ENCODE data around the gene ATP8B2. TPM values are rescaled to one million over a fixed set of nuclear protein-coding genes. Genes with fewer than 3 reads are reported as not detected.
"Not testable (repeated sequence)": the region's sequence is repeated elsewhere in the genome, so short reads cannot be mapped to it uniquely, and the experiment has no call there.

Gene ATP8B2
- total RNA-seq, 1 donor from 2014 or later: 50.1 TPM

- DNase-seq (ENCODE audit: low spot score); H3K9me3 Mint-ChIP-seq; H3K4me3 Mint-ChIP-seq; H3K27ac Mint-ChIP-seq; intact Hi-C loops (cut with micrococcal nuclease); H3K36me3 Mint-ChIP-seq (ENCODE audit: low read depth); H3K27me3 Mint-ChIP-seq (ENCODE audit: insufficient read depth): not testable (repeated sequence)
- H3K4me1 Mint-ChIP-seq (ENCODE audit: low read depth): peaks cover 12% of the 10 kb centered on the region
Measured at GRCh38 chr1:154312229-154313065, 12.9 kb upstream of the ATP8B2 start.

- H3K4me1 Mint-ChIP-seq (ENCODE audit: low read depth): peaks cover 6% of the 10 kb centered on the region
- no peak for DNase-seq (ENCODE audit: low spot score)
- peaks cover 15% of the 10 kb centered on the region for H3K9me3 Mint-ChIP-seq
- no peak overlapping the region for H3K27ac Mint-ChIP-seq
- H3K4me3 Mint-ChIP-seq: no peak overlapping the region
- peaks cover 11% of the 10 kb centered on the region for H3K27me3 Mint-ChIP-seq (ENCODE audit: insufficient read depth)
- intact Hi-C loops (cut with micrococcal nuclease): no loop called here
- H3K36me3 Mint-ChIP-seq (ENCODE audit: low read depth): no peaks in the 10 kb centered on the region
Measured at GRCh38 chr1:154313066-154313356, 12.3 kb upstream of the ATP8B2 start.

- H3K27ac Mint-ChIP-seq; H3K4me1 Mint-ChIP-seq (ENCODE audit: low read depth); H3K36me3 Mint-ChIP-seq (ENCODE audit: low read depth); H3K4me3 Mint-ChIP-seq; DNase-seq (ENCODE audit: low spot score); intact Hi-C loops (cut with micrococcal nuclease): not testable (repeated sequence)
- peaks cover 19% of the 10 kb centered on the region for H3K9me3 Mint-ChIP-seq
- H3K27me3 Mint-ChIP-seq (ENCODE audit: insufficient read depth): peaks cover 15% of the 10 kb centered on the region
Measured at GRCh38 chr1:154314226-154314625, 11.1 kb upstream of the ATP8B2 start.

GRCh38 chr1:154316704-154317103 lies 8.6 kb upstream of the ATP8B2 start:
- H3K9me3 Mint-ChIP-seq: peaks cover 19% of the 10 kb centered on the region
- H3K4me3 Mint-ChIP-seq: no peak overlapping the region
- no peak overlapping the region for H3K27ac Mint-ChIP-seq
- no peaks in the 10 kb centered on the region for H3K36me3 Mint-ChIP-seq (ENCODE audit: low read depth)
- H3K4me1 Mint-ChIP-seq (ENCODE audit: low read depth): no peaks in the 10 kb centered on the region
- intact Hi-C loops (cut with micrococcal nuclease): no loop called here
- DNase-seq (ENCODE audit: low spot score): no peak
- H3K27me3 Mint-ChIP-seq (ENCODE audit: insufficient read depth): peaks cover 20% of the 10 kb centered on the region

- Mint-ChIP-seq H3K27me3 (ENCODE audit: insufficient read depth) (peaks cover 34% of the 10 kb centered on the region), H3K9me3 (peaks cover 19% of the 10 kb centered on the region)
- DNase-seq (ENCODE audit: low spot score): no peak
Measured at GRCh38 chr1:154318386-154318785, 6.9 kb upstream of the ATP8B2 start.

GRCh38 chr1:154320882-154321608 lies 4.3 kb upstream of the ATP8B2 start, which contains the start of gene AQP10:
AQP10 (plus strand) TSS chr1:154321093; CDS start chr1:154321156, 63 bp downstream.
- intact Hi-C loops (cut with micrococcal nuclease): loop anchor here (10.0 kb wide), 1 partner anchor 764 kb away; no protein-coding TSS in a partner anchor
- no peak for DNase-seq (ENCODE audit: low spot score)
- Mint-ChIP-seq H3K4me1 (ENCODE audit: low read depth) (peaks cover 4% of the 10 kb centered on the region), H3K27ac (no peak within 1 kb of the TSS), H3K9me3 (peaks cover 19% of the 10 kb centered on the region), H3K27me3 (ENCODE audit: insufficient read depth) (peaks cover 34% of the 10 kb centered on the region), H3K4me3 (no peak within 1 kb of the TSS), H3K36me3 (ENCODE audit: low read depth) (no peaks in the 10 kb centered on the region)

More at GRCh38 chr1:154318386-154318785, 6.9 kb upstream of the ATP8B2 start:
- Mint-ChIP-seq H3K4me3 (no peak overlapping the region), H3K36me3 (ENCODE audit: low read depth) (no peaks in the 10 kb centered on the region), H3K4me1 (ENCODE audit: low read depth) (no peaks in the 10 kb centered on the region), H3K27ac (no peak overlapping the region)
- intact Hi-C loops (cut with micrococcal nuclease): no loop called here

GRCh38 chr1:154321609-154321934 lies 3.8 kb upstream of the ATP8B2 start:
- H3K9me3 Mint-ChIP-seq: peaks cover 16% of the 10 kb centered on the region
- not testable (repeated sequence) for H3K36me3 Mint-ChIP-seq (ENCODE audit: low read depth); DNase-seq (ENCODE audit: low spot score); H3K27ac Mint-ChIP-seq; H3K4me3 Mint-ChIP-seq; H3K4me1 Mint-ChIP-seq (ENCODE audit: low read depth)
- peaks cover 32% of the 10 kb centered on the region for H3K27me3 Mint-ChIP-seq (ENCODE audit: insufficient read depth)
- intact Hi-C loops (cut with micrococcal nuclease): loop anchor here (10.0 kb wide), 1 partner anchor 763 kb away; no protein-coding TSS in a partner anchor

GRCh38 chr1:154323493-154323892 lies 1.8 kb upstream of the ATP8B2 start:
- DNase-seq (ENCODE audit: low spot score): no peak
- no peak overlapping the region for H3K27ac Mint-ChIP-seq
- intact Hi-C loops (cut with micrococcal nuclease): loop anchor here (10.0 kb wide), 1 partner anchor 761 kb away; no protein-coding TSS in a partner anchor
- H3K36me3 Mint-ChIP-seq (ENCODE audit: low read depth): no peaks in the 10 kb centered on the region
- no peak overlapping the region for H3K4me3 Mint-ChIP-seq
- H3K4me1 Mint-ChIP-seq (ENCODE audit: low read depth): peaks cover 25% of the 10 kb centered on the region
- H3K27me3 Mint-ChIP-seq (ENCODE audit: insufficient read depth): peaks cover 21% of the 10 kb centered on the region
- no peaks in the 10 kb centered on the region for H3K9me3 Mint-ChIP-seq

- no peak for DNase-seq (ENCODE audit: low spot score)
- H3K4me1 Mint-ChIP-seq (ENCODE audit: low read depth): peaks cover 28% of the 10 kb centered on the region
- H3K27me3 Mint-ChIP-seq (ENCODE audit: insufficient read depth): peaks cover 22% of the 10 kb centered on the region
- intact Hi-C loops (cut with micrococcal nuclease): loop anchor here (1.0 to 10.0 kb wide), 3 partner anchors 11 to 761 kb away; partner anchors contain the start of gene HAX1
- H3K9me3 Mint-ChIP-seq: no peaks in the 10 kb centered on the region
- no peaks in the 10 kb centered on the region for H3K36me3 Mint-ChIP-seq (ENCODE audit: low read depth)
- H3K27ac Mint-ChIP-seq: peak overlapping the region; percentile 34
- peak overlapping the region; percentile 91 for H3K4me3 Mint-ChIP-seq
Measured at GRCh38 chr1:154324241-154324640, 1.1 kb upstream of the ATP8B2 start.

GRCh38 chr1:154325583-154326545 lies 539 bp downstream of the ATP8B2 start:
- Mint-ChIP-seq H3K9me3 (no peaks in the 10 kb centered on the region), H3K27ac (peak overlapping the region; percentile 72), H3K4me3 (peak overlapping the region; percentile 96), H3K4me1 (ENCODE audit: low read depth) (peaks cover 44% of the 10 kb centered on the region), H3K36me3 (ENCODE audit: low read depth) (peaks cover 7% of the 10 kb centered on the region), H3K27me3 (ENCODE audit: insufficient read depth) (peaks cover 22% of the 10 kb centered on the region)
- DNase-seq (ENCODE audit: low spot score): peak; percentile 22
- intact Hi-C loops (cut with micrococcal nuclease): loop anchor here (2.0 to 10.0 kb wide), 5 partner anchors 17 to 759 kb away; partner anchors contain the start of genes HAX1 and IL6R

- no peaks in the 10 kb centered on the region for H3K9me3 Mint-ChIP-seq
- H3K4me3 Mint-ChIP-seq: peak overlapping the region; percentile 96
- peak overlapping the region; percentile 72 for H3K27ac Mint-ChIP-seq
Measured at GRCh38 chr1:154326546-154327465, 1.5 kb downstream of the ATP8B2 start.

More at GRCh38 chr1:154326546-154327465, 1.5 kb downstream of the ATP8B2 start:
- H3K27me3 Mint-ChIP-seq (ENCODE audit: insufficient read depth): peaks cover 16% of the 10 kb centered on the region
- intact Hi-C loops (cut with micrococcal nuclease): loop anchor here (2.0 to 10.0 kb wide), 4 partner anchors 16 to 758 kb away; partner anchors contain the start of gene IL6R
- peaks cover 16% of the 10 kb centered on the region for H3K36me3 Mint-ChIP-seq (ENCODE audit: low read depth)
- peaks cover 54% of the 10 kb centered on the region for H3K4me1 Mint-ChIP-seq (ENCODE audit: low read depth)
- no peak for DNase-seq (ENCODE audit: low spot score)
